Measurements from ENCODE around the gene HS6ST2.
"Not testable (repeated sequence)": the region's sequence is repeated elsewhere in the genome, so short reads cannot be mapped to it uniquely, and the experiment has no call there.

The HS6ST2 gene

DNA sequence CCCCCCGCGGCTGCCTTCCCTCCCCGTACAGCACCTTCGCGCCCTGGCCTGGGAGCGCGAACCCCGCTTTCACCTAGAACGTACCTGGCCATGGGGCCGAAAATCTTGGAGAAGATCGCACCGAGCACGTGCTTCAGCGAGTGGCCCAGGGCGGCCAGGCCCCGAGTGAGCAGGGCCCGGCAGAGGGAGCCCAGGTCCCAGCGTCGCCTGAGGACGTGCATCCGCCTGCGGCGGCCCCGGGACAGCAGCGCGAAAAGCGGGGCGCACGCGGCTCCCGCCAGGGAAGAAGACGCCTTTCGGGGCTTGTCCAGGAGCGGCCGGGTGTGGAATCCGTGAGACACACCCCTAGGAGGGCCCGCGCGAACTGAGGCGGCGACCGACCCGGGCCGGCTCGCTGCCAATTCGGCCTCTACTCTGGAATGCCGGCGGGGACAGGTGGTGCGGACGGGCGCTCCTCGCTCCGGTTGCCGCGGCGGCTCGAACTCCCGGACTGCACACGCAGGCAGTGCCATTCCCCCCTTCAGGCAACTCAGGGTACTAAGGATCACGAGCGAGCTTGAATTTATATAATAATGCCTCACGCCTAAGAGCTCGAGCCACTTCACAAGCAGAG lies at the start of gene HS6ST2:
Gene HS6ST2 (minus strand): TSS at position 539 of the 613 bp plus-strand sequence.
- DNase-seq (ENCODE audit: insufficient read length, low spot score) (no peak), FAIRE-seq (no peak)

DNA sequence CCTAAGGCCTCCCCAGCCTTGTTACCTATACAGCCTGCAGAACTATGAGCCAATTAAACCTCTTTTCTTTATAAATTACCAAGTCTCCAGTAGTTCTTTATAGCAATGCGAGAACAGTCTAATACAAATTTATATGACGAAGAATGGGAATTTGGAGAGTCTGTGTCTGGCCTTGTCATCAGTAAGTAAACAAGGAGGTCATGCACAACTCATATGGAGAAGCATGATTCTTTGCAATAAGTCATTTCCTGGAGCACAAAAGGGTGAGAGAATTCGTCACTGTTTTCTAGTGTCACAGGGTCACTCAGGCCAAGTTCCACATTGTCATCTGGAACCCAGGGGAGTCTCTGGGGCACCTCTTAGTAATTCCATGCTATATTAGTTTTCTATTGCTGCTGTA lies 49.0 kb upstream of the HS6ST2 start:
- DNase-seq (ENCODE audit: insufficient read length, low spot score) (no peak), FAIRE-seq (no peak)

DNA sequence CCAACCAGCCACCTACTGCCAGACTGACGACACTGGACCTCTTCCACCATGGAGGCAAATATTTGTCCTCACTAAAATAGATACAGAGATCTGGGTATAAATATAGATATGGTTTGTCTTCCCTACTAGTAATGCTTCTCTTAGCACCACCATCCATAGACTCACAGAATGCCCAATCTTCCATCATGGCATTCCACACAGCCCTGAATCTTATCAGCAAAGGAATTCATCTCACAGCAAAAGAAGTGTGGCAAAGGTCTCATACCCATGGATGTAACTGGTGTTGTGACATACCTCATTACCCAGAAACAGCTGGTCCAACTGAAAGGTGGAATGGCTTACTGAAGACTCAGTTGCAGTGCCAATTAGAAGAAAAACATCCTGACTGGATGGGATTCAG lies 47.2 kb upstream of the HS6ST2 start:
- DNase-seq (ENCODE audit: insufficient read length, low spot score) (no peak), FAIRE-seq (no peak)

DNA sequence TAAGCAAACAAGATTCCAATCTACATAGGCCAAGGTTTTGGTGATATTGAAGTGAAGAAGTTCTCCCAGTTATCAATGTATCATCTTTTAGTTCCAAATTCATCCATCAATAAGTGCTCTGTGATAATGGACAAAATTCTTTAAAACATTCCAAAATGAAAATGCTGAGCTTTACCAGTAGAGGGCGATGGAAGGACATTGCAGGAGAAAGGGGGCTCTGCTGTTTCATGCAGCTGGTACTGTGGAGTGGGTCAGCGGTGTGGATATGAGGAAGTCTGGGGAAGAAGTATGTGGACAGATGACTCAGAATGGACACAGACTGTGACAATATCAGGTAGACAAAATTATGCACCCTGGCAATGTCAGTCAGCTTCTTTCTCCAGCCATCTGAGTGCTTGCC lies 46.6 kb upstream of the HS6ST2 start:
- FAIRE-seq (no peak), DNase-seq (ENCODE audit: insufficient read length, low spot score) (no peak)

DNA sequence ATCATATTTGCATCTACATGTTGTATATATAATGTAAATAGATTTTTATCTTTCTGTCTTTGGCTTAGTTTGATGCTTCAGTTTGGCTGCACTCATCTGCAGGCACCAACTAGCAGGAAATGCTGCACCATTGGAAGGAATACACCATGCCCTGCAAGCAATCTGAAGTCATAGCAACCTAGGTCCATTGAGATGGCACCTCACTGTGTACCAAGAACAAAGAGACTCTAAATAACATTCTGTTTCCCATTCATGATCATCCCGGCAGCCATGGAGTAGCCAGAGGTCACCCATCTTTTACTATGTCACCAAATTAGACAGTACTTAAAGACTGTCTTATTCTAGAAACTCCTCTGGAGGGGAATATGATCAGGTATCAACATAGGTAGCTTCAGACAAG lies 40.8 kb upstream of the HS6ST2 start:
- no peak for DNase-seq (ENCODE audit: insufficient read length, low spot score)
- no peak for FAIRE-seq

DNA sequence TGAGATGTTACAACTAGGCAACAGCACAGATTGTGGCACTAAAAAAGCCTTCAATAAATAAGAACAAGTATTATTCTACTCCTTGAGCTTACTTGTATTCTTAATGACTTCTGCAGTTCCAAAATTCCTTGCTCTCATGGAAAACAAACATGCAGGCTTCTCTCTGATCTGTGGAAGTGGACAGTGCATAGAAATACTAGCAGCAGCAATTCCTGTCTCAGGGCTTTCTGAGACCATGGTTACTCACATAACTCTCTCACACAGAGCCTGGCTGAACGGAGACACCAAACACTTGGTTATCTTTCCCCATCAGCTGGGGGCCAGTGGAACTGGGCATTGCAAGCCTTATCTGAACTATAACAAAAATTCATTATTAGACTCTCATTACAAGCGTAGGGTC lies 32.4 kb upstream of the HS6ST2 start:
- DNase-seq (ENCODE audit: insufficient read length, low spot score) (no peak), FAIRE-seq (no peak)

DNA sequence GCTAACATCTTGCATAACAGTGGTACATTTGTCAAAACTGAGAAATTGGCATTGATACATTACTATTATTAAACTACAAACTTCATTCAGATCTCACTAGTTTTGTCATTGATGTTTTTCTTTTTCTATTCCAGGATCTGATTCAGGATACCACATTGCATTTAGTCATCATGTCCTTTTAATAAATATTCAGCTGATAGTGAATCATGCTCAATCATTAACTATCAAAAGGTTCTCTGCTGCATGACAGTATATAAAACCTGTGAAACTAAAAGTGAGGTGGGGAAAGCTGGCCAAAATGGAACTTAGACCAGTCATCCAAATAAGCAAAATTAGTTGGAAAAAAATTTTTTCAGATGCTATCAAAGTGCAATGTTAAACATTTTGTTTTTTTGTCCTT lies 28.1 kb upstream of the HS6ST2 start:
- DNase-seq (ENCODE audit: insufficient read length, low spot score): no peak
- no peak for FAIRE-seq

DNA sequence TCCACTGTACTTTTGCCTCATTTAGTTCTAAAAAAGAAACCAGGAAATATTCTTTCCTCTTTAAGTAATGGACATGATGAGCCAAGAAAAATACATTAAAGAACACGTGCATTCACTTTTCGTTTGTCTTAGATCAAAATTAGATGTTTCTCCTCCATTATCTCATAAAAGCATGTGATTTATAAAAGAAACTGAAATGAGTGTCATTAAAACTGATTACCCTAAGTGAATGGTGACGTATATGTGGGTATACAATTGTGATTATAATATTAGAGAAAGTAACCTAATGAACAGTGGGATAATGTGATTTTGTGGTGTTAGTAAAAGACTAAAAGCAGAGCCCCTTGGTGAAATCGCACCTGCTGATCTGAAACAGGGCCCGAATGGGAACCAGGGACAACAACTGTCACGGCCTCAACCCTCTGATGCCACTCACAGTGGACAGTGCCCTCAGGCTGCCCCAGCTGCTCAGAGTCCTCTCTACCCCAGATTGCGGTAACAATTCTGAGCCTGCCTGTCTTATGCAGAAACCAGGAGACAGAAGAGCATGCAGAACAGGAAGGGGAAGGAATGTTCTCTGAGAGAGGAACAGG lies 25.7 kb upstream of the HS6ST2 start:
- DNase-seq (ENCODE audit: insufficient read length, low spot score): no peak
- no peak for FAIRE-seq

DNA sequence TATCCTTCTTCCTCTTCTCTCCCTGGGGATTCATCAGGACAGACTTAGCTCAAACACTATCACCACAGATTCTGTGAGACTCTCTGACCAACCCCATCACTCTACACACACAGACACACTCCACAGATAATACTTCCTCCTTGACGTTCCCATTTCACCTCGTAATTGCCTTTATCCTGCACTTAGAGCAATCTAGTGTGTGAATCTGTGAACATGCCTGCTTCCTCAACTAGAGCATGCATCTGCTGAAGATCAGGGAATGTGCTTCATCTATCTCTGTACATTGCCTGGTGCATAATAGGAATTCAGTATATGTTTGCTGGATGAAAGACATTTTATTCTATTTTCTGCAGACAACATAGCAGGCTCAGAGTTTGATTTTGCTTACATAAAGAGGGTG lies 25.1 kb upstream of the HS6ST2 start:
- FAIRE-seq (no peak), DNase-seq (ENCODE audit: insufficient read length, low spot score) (no peak)

DNA sequence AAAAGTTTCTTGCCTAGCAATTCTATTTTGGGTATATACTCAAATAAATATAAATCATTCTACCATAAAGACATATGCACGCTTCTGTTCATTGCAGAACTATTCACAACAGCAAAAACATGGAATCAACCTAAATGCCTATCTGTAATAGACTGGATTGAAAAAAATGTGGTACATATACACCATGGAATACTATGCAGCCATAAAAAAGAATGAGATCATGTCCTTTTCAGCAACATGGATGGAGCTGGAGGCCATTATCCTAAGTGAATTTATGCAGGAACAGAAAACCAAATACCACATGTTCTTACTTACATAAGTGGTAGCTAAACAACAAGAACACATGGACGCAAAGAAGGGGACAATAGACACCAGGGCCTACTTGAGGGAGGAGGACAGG lies 21.6 kb upstream of the HS6ST2 start:
- DNase-seq (ENCODE audit: insufficient read length, low spot score); FAIRE-seq: not testable (repeated sequence)

DNA sequence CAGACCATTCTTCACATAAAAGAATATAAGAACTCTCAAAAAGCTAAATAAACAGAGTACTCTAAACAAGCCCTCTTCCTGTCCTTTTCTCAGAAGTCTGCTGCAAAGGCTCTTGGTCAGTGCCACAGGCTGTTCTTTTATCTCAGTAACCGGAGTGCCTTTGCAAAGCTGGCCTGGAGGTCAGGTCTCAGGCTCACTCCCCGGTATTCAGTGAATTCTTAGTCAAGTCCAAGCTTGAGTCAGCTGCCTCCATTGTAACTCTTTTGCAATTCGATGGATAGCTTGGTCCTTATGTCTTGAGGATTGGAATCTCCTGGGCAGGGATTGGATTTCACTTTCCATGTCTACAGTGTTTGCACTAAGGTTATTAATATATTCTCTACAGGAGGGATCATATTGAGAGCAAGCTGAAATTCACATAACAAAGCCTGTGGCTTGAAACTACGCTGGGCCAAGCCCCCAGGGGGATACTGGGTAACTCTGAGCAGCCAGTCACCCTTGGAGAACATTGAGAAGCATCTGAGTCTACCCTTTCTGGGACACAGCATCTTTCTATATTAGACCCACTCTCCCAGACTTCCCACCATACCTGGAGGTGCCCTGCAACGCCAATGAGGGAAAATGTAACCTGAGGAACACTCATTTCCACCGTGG lies 10.0 kb upstream of the HS6ST2 start:
- FAIRE-seq (no peak), DNase-seq (ENCODE audit: insufficient read length, low spot score) (no peak)

DNA sequence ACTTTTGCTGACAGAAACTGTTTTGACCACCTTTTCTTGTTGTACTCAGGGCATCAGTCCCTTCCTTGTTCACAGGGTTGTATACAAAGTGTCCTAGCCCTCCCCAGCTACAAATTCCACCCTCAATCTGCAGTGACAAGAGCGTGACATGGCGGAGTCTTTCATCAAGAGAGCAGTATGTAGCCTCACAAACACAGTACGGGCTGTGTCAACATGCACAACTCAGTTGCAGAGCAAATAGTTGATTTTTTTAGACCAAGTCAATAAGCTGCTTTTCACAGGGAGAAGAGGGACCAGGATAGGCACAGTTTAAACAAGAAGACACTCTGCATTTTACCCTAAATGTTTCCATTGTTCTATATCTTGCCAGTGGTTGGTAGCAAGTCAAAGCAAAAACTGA lies 8.6 kb upstream of the HS6ST2 start:
- no peak for DNase-seq (ENCODE audit: insufficient read length, low spot score)

DNA sequence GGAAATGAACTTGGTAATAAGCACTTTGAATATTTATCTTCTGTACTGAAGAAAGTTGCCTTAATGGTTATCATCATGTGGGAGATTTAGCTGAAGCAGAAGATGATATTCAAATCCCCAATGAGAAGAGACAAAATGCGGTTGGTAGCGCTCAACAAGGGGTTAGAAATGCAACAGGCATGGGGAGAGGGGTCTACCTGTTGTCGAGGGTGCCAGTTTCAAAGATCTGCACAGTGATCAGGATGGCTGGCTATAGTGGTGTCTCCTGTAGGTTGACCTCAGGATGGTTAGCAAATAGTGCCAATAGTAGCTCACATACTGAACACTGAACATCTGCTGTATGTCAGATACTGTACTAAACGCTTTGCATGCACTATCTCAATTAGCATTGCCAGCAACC lies 7.0 kb upstream of the HS6ST2 start:
- DNase-seq (ENCODE audit: insufficient read length, low spot score): no peak
- FAIRE-seq: no peak

More for the DNA sequence above, 8.6 kb upstream of the HS6ST2 start:
- FAIRE-seq: no peak

DNA sequence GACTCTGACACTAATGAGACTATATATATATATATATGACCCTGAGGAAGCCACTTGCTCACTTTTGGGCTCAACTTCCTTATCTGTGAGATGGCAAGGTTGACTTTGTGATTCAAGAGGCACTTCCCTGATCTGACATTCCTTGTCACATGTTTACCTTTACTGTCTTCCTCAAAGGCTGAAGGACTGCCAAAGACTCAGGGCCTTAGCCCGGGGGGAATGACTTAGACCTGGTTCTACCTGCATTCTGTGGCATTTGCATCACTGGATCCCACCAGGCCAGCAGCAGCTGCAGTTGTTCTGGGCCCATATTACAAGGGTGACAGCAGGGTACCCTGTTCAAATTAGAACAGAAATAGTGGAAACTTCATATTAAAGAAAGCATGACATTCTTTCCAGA lies 3.1 kb upstream of the HS6ST2 start:
- FAIRE-seq (no peak), DNase-seq (ENCODE audit: insufficient read length, low spot score) (no peak)

DNA sequence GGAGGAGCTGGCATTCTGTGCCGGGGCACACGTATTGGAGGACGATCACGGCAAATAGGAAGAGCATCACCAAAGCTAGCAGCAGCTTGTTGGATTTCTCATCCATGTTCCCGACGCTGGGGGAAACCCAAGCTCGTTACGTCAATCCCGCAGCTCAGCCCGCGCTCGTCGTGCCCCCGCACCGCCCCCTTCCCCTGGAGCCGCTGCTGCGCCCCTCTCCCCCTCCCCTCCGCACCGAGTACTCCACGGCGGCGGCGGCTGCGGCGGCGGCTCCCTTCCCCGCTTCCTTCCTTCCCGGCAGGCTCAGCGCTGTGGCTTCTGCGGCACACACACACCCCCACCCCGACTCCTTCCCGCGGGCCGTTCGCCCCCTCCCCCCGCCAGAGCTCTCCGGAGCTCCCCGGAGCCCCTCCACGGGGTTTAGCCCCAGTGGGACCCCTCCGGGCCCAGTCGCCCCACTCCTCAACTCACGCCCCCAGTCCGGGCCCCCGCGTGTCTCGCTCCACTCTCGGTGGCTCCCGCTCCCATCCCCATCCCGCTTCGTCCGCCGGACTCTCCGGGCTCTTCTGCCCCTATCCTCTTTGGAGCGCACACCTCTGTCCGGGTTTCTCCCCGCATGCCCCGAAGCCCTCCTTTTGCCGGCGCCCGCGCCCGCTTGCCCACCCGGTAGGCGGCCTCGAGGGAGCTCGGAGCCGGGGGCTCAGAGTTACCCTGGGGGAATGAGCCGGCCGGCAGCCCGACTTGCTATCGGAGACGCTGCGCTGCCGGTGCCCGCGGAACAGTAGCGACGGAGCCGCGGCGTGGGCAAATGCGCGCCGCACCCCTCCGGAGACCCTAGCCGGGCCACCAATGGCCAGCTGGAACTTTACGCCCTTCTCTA lies 978 bp downstream of the HS6ST2 start:
- FAIRE-seq: no peak
- DNase-seq (ENCODE audit: insufficient read length, low spot score): no peak

DNA sequence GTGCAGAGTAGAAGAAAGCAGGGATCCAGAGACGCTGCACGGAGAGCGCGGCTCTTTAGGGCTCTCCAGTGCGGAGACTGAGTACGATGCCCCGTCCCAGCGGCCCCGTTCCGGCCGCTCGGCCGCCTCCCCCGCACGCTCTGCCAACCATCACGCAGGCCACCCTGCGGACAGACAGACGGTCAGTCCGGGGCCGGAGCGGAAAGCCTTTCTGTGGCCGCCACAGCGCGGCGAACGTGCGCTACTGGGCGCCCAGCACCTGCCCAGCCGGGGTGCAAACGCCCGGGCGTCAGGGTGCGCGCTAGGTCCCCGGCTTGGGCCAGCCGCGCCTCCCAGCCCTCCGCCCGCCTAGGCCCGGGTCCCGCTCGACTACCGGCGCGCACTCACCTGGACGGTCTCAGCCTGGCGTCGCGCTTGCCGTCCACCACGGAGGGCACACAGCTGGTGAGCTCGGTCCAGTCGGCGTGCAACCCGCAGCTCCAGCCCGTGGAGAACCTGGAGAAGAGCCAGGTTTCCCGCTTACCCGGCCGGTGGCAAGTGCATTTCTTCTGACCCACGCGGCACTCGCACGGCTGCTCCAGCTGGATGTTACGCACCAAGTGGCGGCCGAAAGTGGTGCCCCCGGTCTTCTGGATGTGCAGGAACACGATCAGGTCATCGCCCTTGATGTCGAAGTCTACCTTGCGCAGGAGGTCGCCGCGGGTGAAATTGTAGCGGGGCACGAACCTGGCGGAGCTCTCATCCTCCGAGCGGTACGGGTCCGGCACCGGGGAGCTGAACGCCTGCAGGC lies 1.8 kb downstream of the HS6ST2 start:
- FAIRE-seq (no peak), DNase-seq (ENCODE audit: insufficient read length, low spot score) (no peak)

DNA sequence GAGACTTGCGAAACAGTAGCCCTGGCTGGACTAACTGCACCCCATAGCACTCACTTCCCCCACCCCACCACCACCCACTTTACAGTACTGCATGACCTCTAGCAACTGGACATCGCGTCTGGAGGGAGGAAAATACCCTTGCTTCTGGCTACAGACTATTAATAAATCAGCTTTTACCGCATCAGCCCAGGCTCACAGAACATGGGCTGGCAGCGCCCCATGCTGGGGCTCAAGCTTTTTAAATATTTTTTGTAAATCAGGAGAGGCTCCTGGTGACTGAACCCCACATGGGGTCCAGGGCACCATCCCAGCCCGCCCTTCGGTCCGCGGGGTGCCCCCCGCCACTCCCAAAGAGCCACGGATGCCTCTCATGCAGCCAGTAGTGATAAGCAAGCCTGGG lies 2.7 kb downstream of the HS6ST2 start:
- DNase-seq (ENCODE audit: insufficient read length, low spot score): no peak
- FAIRE-seq: no peak

DNA sequence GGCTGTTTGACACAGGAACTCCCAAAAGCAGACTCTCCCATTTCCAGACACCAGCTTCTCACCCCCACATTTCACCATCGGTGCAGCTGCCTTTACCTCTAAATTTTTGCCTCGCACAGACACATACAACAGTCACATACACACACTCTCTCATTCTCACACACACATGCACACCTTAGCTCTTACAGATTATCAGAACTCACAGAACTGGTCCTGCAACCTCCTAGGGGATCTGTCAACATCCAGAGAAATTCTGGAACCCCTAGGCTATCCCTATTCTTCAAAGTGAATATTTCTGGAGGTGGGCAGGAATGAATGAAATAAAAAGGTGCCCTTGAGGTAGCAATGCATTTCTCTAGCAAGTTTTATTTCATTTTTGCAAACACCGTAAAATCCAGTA lies 4.1 kb downstream of the HS6ST2 start:
- FAIRE-seq: no peak

DNA sequence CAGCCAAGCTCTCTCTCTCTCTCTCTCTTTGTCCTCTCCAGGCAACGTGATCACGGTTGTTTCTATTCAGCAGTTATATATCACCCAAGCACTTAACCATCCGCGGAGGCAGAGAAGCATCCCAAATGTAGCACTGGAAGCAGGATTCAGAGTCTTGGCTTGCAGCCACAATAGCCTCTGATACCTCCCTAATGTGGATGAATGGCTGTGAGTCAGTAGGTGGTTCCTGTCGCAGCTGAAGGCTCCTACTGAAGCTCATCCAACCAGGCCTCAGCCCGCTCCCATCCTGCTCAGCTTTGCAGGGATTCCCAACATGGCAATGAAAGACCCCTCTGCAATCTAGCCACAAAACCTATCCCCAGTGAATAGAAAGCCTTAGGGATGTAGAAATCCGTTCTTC lies 5.1 kb downstream of the HS6ST2 start:
- FAIRE-seq (no peak), DNase-seq (ENCODE audit: insufficient read length, low spot score) (no peak)

More for the DNA sequence above, 4.1 kb downstream of the HS6ST2 start:
- DNase-seq (ENCODE audit: insufficient read length, low spot score): no peak

DNA sequence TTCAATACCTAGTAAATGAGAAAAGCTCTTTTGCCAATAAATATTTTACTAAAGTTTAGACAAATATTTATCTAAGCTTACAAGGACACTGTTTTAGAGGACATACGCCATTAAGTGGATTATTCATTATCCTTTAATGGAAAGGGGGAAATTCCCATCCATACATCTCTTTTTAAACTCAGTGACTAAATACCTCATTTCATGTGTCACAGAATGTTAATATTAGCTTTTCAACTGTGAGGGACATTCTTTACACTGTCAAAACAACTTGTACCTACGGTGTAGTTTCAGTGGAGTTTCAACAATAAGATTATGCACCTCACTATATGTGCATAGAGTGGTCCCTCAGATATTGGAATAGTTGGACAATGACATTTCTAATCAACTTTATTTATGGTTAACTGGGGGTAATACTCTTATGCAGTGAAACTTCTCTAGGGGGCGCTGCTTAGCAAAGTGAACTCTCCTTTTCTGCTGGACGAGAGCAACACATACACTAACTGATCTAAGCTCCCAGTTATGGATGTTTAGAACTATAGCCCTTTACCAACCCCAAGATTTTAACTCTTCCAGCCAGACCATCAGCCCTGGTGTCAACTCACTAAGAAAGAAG lies 9.7 kb downstream of the HS6ST2 start:
- FAIRE-seq (peak; percentile 28), DNase-seq (ENCODE audit: insufficient read length, low spot score) (no peak)

All from GM19239 (cell line).